Thoracic aorta (tissue), 2 donors: Measurements from ENCODE around the gene IL17D. TPM values are rescaled to one million over a fixed set of nuclear protein-coding genes. Genes with fewer than 3 reads are reported as not detected.

Experiments used
- ATAC-seq: fragments of 150-250 bp; one replicate; pipeline ENCODE4 v1.8.0; 2017; ENCODE audit warnings: low read depth; ENCODE audit not compliant: insufficient number of reproducible peaks, low FRiP score
- DNase-seq: peaks from one replicate; pipeline ENCODE4 v3.0.0-alpha.2; 2020; ENCODE audit warnings: low spot score
- H3K27ac ChIP-seq, 2 donors: fragments of 200-600 bp; sonication (generic); 1 replicate in 1 of 2; 2 replicates in 1 of 2; pipeline ENCODE4 v1.5.1; 2016; ENCODE audit warnings: mild to moderate bottlenecking in 2 of 2, moderate library complexity in 2 of 2
- H3K27me3 ChIP-seq: fragments of 200-600 bp; sonication (generic); replicated peaks from 2 replicates; pipeline ENCODE4 v1.6.0; 2016; ENCODE audit warnings: mild to moderate bottlenecking; ENCODE audit not compliant: insufficient read depth
- H3K36me3 ChIP-seq: fragments of 200-600 bp; sonication (generic); one replicate; pipeline ENCODE4 v1.5.1; 2016
- H3K4me1 ChIP-seq, 2 donors: fragments of 200-600 bp; sonication (generic); 1 replicate in 1 of 2; 2 replicates in 1 of 2; pipeline versions ENCODE4 v1.5.1 to v1.6.0; 2016; ENCODE audit warnings: low read depth in 2 of 2, mild to moderate bottlenecking in 1 of 2; ENCODE audit not compliant: control insufficient read depth in 1 of 2
- H3K4me3 ChIP-seq: fragments of 200-600 bp; sonication (generic); 2 replicates; pipeline ENCODE4 v1.5.1; 2016; ENCODE audit warnings: mild to moderate bottlenecking
- H3K9me3 ChIP-seq: fragments of 200-600 bp; sonication (generic); 2 replicates; pipeline ENCODE4 v1.5.1; 2016
- total RNA-seq, 2 donors: library from RNA; depleted of rRNA; stranded (reverse); fragments of >200 nt; gene quantifications; one replicate each; pipeline versions ENCODE4 v1.1.0 to v1.2.3, GENCODE V29; 2016
- TF ChIP-seq, protein P1 (sequence below): fragments of 200-600 bp; sonication (generic); IDR thresholded peaks from one replicate; pipeline ENCODE4 v1.5.1; 2019; ENCODE audit warnings: antibody characterized with exemption

The IL17D gene
- total RNA-seq, 2 donors from 2014 or later = 6.6 to 10.3 TPM

DNA sequence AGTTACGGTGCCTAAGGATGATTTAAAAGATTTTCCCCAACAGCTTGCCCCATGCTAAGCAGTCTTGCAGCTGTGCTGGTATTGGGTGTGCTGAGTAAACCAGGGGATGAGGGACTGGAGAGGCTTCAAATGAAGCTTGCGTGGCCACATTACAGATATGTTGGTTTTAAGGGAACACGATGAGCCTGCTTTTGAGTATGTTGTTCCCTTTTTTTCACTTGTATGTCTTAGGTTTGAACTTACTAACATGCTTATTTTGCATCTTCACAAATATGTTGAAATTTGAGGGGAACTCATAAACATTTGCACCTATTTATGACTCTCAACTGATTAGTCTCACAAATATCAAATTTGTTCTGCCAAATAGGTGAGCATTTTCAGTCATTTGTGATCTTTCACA, 2.0 kb upstream of the IL17D start:
- Histone ChIP-seq H3K4me1 (peaks cover 0 to 16% of the 10 kb centered on the region in 2 donors), H3K27ac (no peak overlapping the region), H3K36me3 (no peaks in the 10 kb centered on the region), H3K4me3 (no peak overlapping the region), H3K27me3 (no peaks in the 10 kb centered on the region), H3K9me3 (no peaks in the 10 kb centered on the region)
- no peak for DNase-seq
- TF ChIP-seq, protein P1, sequence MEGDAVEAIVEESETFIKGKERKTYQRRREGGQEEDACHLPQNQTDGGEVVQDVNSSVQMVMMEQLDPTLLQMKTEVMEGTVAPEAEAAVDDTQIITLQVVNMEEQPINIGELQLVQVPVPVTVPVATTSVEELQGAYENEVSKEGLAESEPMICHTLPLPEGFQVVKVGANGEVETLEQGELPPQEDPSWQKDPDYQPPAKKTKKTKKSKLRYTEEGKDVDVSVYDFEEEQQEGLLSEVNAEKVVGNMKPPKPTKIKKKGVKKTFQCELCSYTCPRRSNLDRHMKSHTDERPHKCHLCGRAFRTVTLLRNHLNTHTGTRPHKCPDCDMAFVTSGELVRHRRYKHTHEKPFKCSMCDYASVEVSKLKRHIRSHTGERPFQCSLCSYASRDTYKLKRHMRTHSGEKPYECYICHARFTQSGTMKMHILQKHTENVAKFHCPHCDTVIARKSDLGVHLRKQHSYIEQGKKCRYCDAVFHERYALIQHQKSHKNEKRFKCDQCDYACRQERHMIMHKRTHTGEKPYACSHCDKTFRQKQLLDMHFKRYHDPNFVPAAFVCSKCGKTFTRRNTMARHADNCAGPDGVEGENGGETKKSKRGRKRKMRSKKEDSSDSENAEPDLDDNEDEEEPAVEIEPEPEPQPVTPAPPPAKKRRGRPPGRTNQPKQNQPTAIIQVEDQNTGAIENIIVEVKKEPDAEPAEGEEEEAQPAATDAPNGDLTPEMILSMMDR = no peak
- no peak for ATAC-seq

DNA sequence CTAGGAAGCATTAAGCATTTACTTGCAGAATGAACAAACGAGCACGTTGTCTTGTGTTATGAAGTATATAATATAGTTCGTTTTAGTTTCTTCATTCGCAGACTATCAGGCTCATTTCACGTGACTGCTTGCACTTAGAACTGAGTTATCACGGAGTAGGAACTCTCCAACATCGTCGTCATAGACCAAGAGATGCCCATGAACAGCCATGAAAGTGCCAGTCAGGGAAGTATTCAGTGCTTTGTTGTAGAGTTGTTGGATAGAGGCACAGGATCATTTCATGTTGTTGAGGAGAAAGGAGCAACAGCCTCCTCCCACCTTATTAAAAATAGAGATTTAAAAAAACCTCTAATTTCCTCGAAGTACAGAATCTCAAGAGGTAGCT, 977 bp upstream of the IL17D start:
- H3K36me3 ChIP-seq = no peaks in the 10 kb centered on the region
- H3K27me3 ChIP-seq = no peaks in the 10 kb centered on the region
- DNase-seq (no peak), ATAC-seq (no peak)
- H3K9me3 ChIP-seq = no peaks in the 10 kb centered on the region
- peaks cover 0 to 16% of the 10 kb centered on the region in 2 donors for H3K4me1 ChIP-seq
- TF ChIP-seq, protein P1 = no peak
- peak overlapping the region; percentile 75 for H3K4me3 ChIP-seq
- no peak overlapping the region for H3K27ac ChIP-seq

DNA sequence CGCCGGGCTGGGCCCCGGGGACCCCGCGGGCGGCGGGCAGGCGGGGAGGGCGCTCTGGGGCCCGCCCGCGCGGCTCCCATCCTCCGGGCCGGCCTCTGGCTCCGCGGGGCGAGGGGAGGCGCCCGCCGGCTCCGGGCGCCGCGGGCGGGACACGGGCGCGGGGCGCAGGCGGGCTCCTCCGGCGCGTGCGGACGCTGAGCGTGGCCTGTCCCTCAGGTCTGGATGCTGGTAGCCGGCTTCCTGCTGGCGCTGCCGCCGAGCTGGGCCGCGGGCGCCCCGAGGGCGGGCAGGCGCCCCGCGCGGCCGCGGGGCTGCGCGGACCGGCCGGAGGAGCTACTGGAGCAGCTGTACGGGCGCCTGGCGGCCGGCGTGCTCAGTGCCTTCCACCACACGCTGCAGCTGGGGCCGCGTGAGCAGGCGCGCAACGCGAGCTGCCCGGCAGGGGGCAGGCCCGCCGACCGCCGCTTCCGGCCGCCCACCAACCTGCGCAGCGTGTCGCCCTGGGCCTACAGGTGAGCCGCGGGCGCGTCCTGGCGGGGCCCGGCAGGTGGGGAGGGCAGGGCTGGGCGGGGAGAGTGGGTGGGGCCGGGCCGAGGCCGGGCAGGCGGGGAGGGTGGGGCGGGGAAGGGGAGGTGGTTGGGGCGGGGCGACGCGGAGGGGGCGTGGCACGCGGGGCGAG, 420 bp downstream of the IL17D start:
- ATAC-seq = peak; percentile 34
- no peaks in the 10 kb centered on the region for H3K36me3 ChIP-seq

DNA sequence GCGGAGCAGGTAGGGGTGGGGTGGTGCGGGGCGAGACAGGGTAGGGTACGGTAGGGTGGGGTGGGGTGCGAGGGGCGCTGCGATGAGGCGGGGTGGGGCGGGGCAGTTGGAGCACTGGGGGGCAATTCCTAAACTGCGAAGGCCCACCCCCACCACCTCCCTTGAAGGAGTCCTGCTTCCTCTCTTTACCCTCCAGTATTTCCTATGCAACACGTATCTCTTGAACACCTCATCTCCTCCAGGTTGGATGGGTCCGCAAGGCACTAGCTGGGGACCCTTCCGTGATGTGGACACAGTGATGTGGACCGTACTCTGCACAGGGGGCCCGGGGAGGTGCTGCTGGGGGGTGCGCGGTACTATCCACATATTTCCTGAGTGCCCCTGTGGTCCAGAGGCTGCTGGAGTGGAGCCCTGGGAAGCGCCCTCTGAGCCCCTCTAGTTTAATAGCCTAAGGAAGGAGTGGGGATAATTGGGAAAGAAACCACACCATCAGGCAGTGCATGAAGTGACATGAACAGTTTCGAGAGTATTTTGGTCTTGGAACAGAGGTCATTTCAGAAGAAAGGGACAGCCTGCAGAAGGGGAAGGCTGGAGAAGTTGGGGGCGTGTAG, 1.1 kb downstream of the IL17D start:
- no peaks in the 10 kb centered on the region for H3K9me3 ChIP-seq
- H3K4me1 ChIP-seq = peaks cover 4 to 28% of the 10 kb centered on the region in 2 donors
- TF ChIP-seq, protein P1 = no peak
- H3K36me3 ChIP-seq = no peaks in the 10 kb centered on the region
- H3K27me3 ChIP-seq = no peaks in the 10 kb centered on the region
- ATAC-seq = no peak
- no peak overlapping the region for H3K27ac ChIP-seq
- no peak for DNase-seq
- H3K4me3 ChIP-seq = peak overlapping the region; percentile 71

More for the DNA sequence above, 420 bp downstream of the IL17D start:
- Histone ChIP-seq H3K27me3 (no peaks in the 10 kb centered on the region), H3K4me1 (peaks cover 0 to 22% of the 10 kb centered on the region in 2 donors), H3K27ac (no peak overlapping the region), H3K4me3 (peak overlapping the region; percentile 71), H3K9me3 (no peaks in the 10 kb centered on the region)
- DNase-seq = no peak
- TF ChIP-seq, protein P1 = peak; percentile 61

DNA sequence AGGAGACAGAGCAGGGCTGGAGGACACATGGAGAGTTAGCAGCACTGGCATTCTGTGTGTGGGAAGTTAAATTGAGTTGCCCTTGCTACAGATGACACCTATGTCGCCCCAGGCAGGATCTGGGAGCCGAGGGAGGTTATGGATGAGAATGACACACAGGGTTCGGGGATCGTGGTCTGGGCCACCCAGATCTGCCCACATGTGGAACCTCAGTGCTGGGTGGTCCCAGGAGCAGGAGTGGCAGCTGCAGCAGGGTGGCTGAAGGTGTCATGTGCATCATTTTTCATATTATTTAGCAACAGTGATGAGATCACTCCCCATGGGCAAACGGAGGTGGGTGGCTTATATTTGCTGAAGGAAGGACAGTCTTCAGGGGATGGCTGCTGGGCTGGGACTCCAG, 3.2 kb downstream of the IL17D start:
- Histone ChIP-seq H3K4me3 (no peak overlapping the region), H3K4me1 (peaks cover 4 to 41% of the 10 kb centered on the region in 2 donors), H3K36me3 (no peaks in the 10 kb centered on the region), H3K27me3 (no peaks in the 10 kb centered on the region), H3K27ac (no peak overlapping the region), H3K9me3 (no peaks in the 10 kb centered on the region)
- ATAC-seq = no peak
- TF ChIP-seq, protein P1 = no peak
- DNase-seq = no peak
